Gastrocnemius medialis (tissue), 4 donors: ENCODE results near the gene MEF2C.

Experiments
- CTCF ChIP-seq, 5 experiments: fragments of 450-650 bp in 3 of 5; fragments of 200-600 bp in 2 of 5; sonication (generic) in 2 of 5; IDR thresholded peaks in 4 of 5; conservative IDR thresholded peaks in 1 of 5; 1 replicate in 4 of 5; 2 replicates in 1 of 5; pipeline ENCODE4 v1.5.1; 2016 to 2019; ENCODE audit warnings: antibody characterized with exemption in 5 of 5, mild to moderate bottlenecking in 3 of 5, moderate library complexity in 3 of 5
- POLR2A ChIP-seq, 2 donors: fragments of 450-650 bp; IDR thresholded peaks; one replicate each; pipeline ENCODE4 v1.6.1; 2017; ENCODE audit warnings: antibody characterized with exemption in 2 of 2, mild to moderate bottlenecking in 2 of 2, moderate library complexity in 2 of 2

DNA sequence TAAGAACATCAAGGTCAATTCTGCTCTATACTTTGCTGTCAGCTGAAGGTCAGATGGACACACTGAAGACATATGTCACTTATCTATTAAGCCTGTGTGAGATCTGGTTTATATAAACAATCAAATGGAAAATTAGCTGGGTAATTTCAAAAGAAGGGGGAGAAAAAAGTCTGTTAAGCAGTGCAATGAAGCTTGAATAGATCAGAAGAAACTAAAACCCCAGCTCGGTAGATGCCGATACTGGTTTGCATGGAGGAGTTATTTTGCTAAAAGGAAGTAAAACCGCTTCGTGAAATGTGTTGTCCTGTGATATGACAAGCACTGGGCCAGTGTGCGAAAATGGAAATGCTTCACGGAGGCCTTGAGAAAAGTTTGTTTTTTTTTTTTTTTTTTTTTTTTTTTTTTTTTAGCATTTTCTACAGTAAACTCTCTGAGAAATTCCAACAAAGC is 148.8 kb downstream of the MEF2C start:
- TF ChIP-seq CTCF (IDR thresholded peaks at IDR 0.05 in 4 of 5, conservative IDR thresholded peaks at IDR 0.05 in 1 of 5) (no peak), POLR2A (IDR thresholded peaks at IDR 0.05) (no peak)
